Measurements from ENCODE around the gene SCML1.

DNA sequence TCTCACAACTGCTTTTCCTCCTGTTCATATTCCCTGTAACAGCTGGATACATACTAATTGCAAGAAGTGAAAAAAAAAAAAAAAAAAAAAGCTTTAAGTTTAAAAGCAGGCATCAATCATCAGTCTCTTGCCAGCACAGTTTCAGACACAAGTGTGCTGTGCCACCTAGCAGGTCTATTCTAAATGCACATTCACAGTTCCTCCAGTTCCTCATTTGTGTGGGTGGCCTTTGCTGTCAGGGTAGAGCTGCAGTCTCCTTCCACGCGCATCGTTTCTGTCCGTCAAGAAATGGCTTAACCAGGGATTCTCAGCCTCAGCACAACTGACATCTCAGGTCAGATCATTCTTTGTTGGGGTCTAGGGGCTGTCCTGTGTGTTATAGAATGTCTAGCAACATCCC, 61.6 kb downstream of the SCML1 start:
- TF ChIP-seq, protein P1, sequence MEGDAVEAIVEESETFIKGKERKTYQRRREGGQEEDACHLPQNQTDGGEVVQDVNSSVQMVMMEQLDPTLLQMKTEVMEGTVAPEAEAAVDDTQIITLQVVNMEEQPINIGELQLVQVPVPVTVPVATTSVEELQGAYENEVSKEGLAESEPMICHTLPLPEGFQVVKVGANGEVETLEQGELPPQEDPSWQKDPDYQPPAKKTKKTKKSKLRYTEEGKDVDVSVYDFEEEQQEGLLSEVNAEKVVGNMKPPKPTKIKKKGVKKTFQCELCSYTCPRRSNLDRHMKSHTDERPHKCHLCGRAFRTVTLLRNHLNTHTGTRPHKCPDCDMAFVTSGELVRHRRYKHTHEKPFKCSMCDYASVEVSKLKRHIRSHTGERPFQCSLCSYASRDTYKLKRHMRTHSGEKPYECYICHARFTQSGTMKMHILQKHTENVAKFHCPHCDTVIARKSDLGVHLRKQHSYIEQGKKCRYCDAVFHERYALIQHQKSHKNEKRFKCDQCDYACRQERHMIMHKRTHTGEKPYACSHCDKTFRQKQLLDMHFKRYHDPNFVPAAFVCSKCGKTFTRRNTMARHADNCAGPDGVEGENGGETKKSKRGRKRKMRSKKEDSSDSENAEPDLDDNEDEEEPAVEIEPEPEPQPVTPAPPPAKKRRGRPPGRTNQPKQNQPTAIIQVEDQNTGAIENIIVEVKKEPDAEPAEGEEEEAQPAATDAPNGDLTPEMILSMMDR (IDR thresholded peaks at IDR 0.05) = no peak
- TF ChIP-seq POLR2A (IDR thresholded peaks at IDR 0.05) (no peak), EP300 (IDR thresholded peaks at IDR 0.05) (no peak)

Data from tibial nerve (tissue), 4 donors.